Astrocyte (in vitro differentiated cells and primary cell): ENCODE measurements around the gene HOXC9. TPM values are rescaled to one million over a fixed set of nuclear protein-coding genes. Genes with fewer than 3 reads are reported as not detected.

Experiments
- DNase-seq: peaks from one replicate; pipeline ENCODE4 v3.0.0-alpha.2; 2010; ENCODE audit warnings: low read depth
- FAIRE-seq: peaks from 2 replicates; lab custom pipeline; 2011; peaks lifted over from hg19 to GRCh38; lab: Jason Lieb, UNC
- H2AFZ ChIP-seq: 2 replicates; pipeline ENCODE4 v1.6.0; 2012; ENCODE audit warnings: low read depth, low read length, inconsistent platforms
- H3K27ac ChIP-seq: 2 replicates; pipeline ENCODE4 v1.5.1; 2011; ENCODE audit warnings: low read depth, low read length, inconsistent platforms
- H3K27me3 ChIP-seq: 2 replicates; pipeline ENCODE4 v1.6.0; 2011; ENCODE audit warnings: low read length, inconsistent platforms; ENCODE audit not compliant: insufficient read depth
- H3K36me3 ChIP-seq: 2 replicates; pipeline ENCODE4 v1.5.1; 2011; ENCODE audit warnings: low read length, inconsistent platforms; ENCODE audit not compliant: insufficient read depth
- H3K4me1 ChIP-seq: 2 replicates; pipeline ENCODE4 v1.5.1; 2011; ENCODE audit warnings: low read length, inconsistent platforms; ENCODE audit not compliant: insufficient read depth
- H3K4me2 ChIP-seq: 2 replicates; pipeline ENCODE4 v1.6.0; 2012; ENCODE audit warnings: low read length, inconsistent platforms
- H3K4me3 ChIP-seq: 2 replicates; pipeline ENCODE4 v1.5.1; 2011; ENCODE audit warnings: low read depth, mild to moderate bottlenecking, low read length, inconsistent platforms; ENCODE audit not compliant: insufficient read depth
- H3K79me2 ChIP-seq: 2 replicates; pipeline ENCODE4 v1.6.0; 2012; ENCODE audit warnings: mild to moderate bottlenecking, low read length, inconsistent platforms; ENCODE audit not compliant: insufficient read depth
- H3K9ac ChIP-seq: 2 replicates; pipeline ENCODE4 v1.6.0; 2012; ENCODE audit warnings: mild to moderate bottlenecking, low read length, inconsistent platforms
- H3K9me3 ChIP-seq: 2 replicates; pipeline ENCODE4 v1.5.1; 2012; ENCODE audit warnings: low read depth, mild to moderate bottlenecking, low read length, inconsistent platforms; ENCODE audit not compliant: insufficient read depth
- H4K20me1 ChIP-seq: 2 replicates; pipeline ENCODE4 v1.6.0; 2012; ENCODE audit warnings: low read length, inconsistent platforms; ENCODE audit not compliant: insufficient read depth
- H3K27ac Mint-ChIP-seq: one replicate; pipeline ENCODE4 v1.8.0; 2021; ENCODE audit warnings: mild to moderate bottlenecking, mixed read lengths; ENCODE audit not compliant: unreplicated experiment
- H3K27me3 Mint-ChIP-seq: one replicate; pipeline ENCODE4 v1.8.0; 2021; ENCODE audit warnings: low read depth, mixed read lengths; ENCODE audit not compliant: unreplicated experiment
- H3K36me3 Mint-ChIP-seq: one replicate; pipeline ENCODE4 v1.8.0; 2021; ENCODE audit warnings: low read depth, mixed read lengths; ENCODE audit not compliant: unreplicated experiment
- H3K4me1 Mint-ChIP-seq: one replicate; pipeline ENCODE4 v1.8.0; 2021; ENCODE audit warnings: low read depth, mixed read lengths; ENCODE audit not compliant: unreplicated experiment
- H3K4me3 Mint-ChIP-seq: one replicate; pipeline ENCODE4 v1.8.0; 2021; ENCODE audit warnings: mild to moderate bottlenecking, moderate library complexity, mixed read lengths; ENCODE audit not compliant: unreplicated experiment
- H3K9me3 Mint-ChIP-seq: one replicate; pipeline ENCODE4 v1.8.0; 2021; ENCODE audit warnings: mild to moderate bottlenecking, mixed read lengths; ENCODE audit not compliant: unreplicated experiment
- EZH2 ChIP-seq: IDR thresholded peaks from 2 replicates; pipeline ENCODE4 v1.6.1; 2012; ENCODE audit warnings: mild to moderate bottlenecking, low read length, inconsistent platforms; ENCODE audit not compliant: insufficient read depth
- total RNA-seq: library from RNA; stranded (reverse); gene quantifications from 2 replicates; pipeline ENCODE4 v1.2.1, GENCODE V29; 2021
- TF ChIP-seq, protein P1 (sequence below): IDR thresholded peaks from 2 replicates; pipeline ENCODE4 v1.5.1; 2011; ENCODE audit warnings: low read depth, mild to moderate bottlenecking, inconsistent platforms, low read length, moderate library complexity; ENCODE audit not compliant: insufficient read depth

Gene HOXC9
- total RNA-seq, 1 donor from 2014 or later = not detected

DNA sequence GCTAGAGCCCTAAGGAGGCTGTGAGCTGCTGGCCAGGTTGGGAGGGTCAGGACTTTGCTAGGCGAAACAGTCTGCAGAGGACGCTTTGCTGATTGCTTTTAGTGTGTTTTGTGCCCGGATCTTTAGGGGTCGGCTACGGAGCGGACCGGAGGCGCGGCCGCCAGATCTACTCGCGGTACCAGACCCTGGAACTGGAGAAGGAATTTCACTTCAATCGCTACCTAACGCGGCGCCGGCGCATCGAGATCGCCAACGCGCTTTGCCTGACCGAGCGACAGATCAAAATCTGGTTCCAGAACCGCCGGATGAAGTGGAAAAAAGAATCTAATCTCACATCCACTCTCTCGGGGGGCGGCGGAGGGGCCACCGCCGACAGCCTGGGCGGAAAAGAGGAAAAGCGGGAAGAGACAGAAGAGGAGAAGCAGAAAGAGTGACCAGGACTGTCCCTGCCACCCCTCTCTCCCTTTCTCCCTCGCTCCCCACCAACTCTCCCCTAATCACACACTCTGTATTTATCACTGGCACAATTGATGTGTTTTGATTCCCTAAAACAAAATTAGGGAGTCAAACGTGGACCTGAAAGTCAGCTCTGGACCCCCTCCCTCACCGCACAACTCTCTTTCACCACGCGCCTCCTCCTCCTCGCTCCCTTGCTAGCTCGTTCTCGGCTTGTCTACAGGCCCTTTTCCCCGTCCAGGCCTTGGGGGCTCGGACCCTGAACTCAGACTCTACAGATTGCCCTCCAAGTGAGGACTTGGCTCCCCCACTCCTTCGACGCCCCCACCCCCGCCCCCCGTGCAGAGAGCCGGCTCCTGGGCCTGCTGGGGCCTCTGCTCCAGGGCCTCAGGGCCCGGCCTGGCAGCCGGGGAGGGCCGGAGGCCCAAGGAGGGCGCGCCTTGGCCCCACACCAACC is 29.8 kb downstream of the HOXC9 start:
- Histone ChIP-seq H3K79me2 (no peaks in the 10 kb centered on the region), H3K36me3 (no peaks in the 10 kb centered on the region), H3K4me1 (no peaks in the 10 kb centered on the region), H3K4me3 (no peak overlapping the region), H3K27ac (no peak overlapping the region), H3K27me3 (peaks cover 90% of the 10 kb centered on the region), H4K20me1 (no peaks in the 10 kb centered on the region), H2AFZ (no peak overlapping the region), H3K9ac (no peak overlapping the region), H3K4me2 (no peak overlapping the region), H3K9me3 (peaks cover 7% of the 10 kb centered on the region)
- FAIRE-seq = no peak
- no peak for DNase-seq
- TF ChIP-seq, protein P1, sequence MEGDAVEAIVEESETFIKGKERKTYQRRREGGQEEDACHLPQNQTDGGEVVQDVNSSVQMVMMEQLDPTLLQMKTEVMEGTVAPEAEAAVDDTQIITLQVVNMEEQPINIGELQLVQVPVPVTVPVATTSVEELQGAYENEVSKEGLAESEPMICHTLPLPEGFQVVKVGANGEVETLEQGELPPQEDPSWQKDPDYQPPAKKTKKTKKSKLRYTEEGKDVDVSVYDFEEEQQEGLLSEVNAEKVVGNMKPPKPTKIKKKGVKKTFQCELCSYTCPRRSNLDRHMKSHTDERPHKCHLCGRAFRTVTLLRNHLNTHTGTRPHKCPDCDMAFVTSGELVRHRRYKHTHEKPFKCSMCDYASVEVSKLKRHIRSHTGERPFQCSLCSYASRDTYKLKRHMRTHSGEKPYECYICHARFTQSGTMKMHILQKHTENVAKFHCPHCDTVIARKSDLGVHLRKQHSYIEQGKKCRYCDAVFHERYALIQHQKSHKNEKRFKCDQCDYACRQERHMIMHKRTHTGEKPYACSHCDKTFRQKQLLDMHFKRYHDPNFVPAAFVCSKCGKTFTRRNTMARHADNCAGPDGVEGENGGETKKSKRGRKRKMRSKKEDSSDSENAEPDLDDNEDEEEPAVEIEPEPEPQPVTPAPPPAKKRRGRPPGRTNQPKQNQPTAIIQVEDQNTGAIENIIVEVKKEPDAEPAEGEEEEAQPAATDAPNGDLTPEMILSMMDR = no peak
- TF ChIP-seq EZH2 = peak; percentile 43
- Mint-ChIP-seq H3K27me3 (peaks cover 80% of the 10 kb centered on the region), H3K4me1 (no peaks in the 10 kb centered on the region), H3K27ac (no peak overlapping the region), H3K4me3 (no peak overlapping the region), H3K36me3 (peaks cover 2% of the 10 kb centered on the region), H3K9me3 (peaks cover 32% of the 10 kb centered on the region)

DNA sequence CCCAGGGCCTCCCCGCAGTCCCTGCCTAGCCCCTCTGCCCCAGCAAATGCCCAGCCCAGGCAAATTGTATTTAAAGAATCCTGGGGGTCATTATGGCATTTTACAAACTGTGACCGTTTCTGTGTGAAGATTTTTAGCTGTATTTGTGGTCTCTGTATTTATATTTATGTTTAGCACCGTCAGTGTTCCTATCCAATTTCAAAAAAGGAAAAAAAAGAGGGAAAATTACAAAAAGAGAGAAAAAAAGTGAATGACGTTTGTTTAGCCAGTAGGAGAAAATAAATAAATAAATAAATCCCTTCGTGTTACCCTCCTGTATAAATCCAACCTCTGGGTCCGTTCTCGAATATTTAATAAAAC is 30.5 kb downstream of the HOXC9 start:
- H2AFZ ChIP-seq = no peak overlapping the region
- H3K79me2 ChIP-seq = no peaks in the 10 kb centered on the region
- Mint-ChIP-seq H3K9me3 (peaks cover 36% of the 10 kb centered on the region), H3K4me3 (no peak overlapping the region), H3K27me3 (peaks cover 80% of the 10 kb centered on the region), H3K4me1 (no peaks in the 10 kb centered on the region), H3K27ac (no peak overlapping the region), H3K36me3 (peaks cover 2% of the 10 kb centered on the region)
- H3K27me3 ChIP-seq = peaks cover 87% of the 10 kb centered on the region
- H3K4me3 ChIP-seq = no peak overlapping the region
- H3K27ac ChIP-seq = no peak overlapping the region
- FAIRE-seq = no peak
- H3K4me1 ChIP-seq = no peaks in the 10 kb centered on the region
- DNase-seq = no peak
- no peaks in the 10 kb centered on the region for H3K36me3 ChIP-seq
- peaks cover 7% of the 10 kb centered on the region for H3K9me3 ChIP-seq
- TF ChIP-seq, protein P1 = no peak
- TF ChIP-seq EZH2 = no peak
- no peaks in the 10 kb centered on the region for H4K20me1 ChIP-seq
- no peak overlapping the region for H3K9ac ChIP-seq
- H3K4me2 ChIP-seq = no peak overlapping the region

- H3K4me1 Mint-ChIP-seq = no peaks in the 10 kb centered on the region
- Histone ChIP-seq H3K27ac (no peak overlapping the region), H2AFZ (no peak overlapping the region), H3K27me3 (peaks cover 87% of the 10 kb centered on the region), H3K36me3 (no peaks in the 10 kb centered on the region), H3K9ac (no peak overlapping the region), H4K20me1 (no peaks in the 10 kb centered on the region), H3K4me2 (no peak overlapping the region), H3K9me3 (peaks cover 7% of the 10 kb centered on the region), H3K79me2 (no peaks in the 10 kb centered on the region), H3K4me3 (no peak overlapping the region), H3K4me1 (no peaks in the 10 kb centered on the region)
- peaks cover 2% of the 10 kb centered on the region for H3K36me3 Mint-ChIP-seq
- H3K27ac Mint-ChIP-seq = no peak overlapping the region
- H3K27me3 Mint-ChIP-seq = peaks cover 80% of the 10 kb centered on the region
- no peak for TF ChIP-seq EZH2
- TF ChIP-seq, protein P1 = no peak
- DNase-seq (peak; percentile 5), FAIRE-seq (no peak)
- peaks cover 39% of the 10 kb centered on the region for H3K9me3 Mint-ChIP-seq
- H3K4me3 Mint-ChIP-seq = no peak overlapping the region
Observed at GRCh38 chr12:54030889-54031471, 31.0 kb downstream of the HOXC9 start.
